Esophagus squamous epithelium (tissue), 4 donors: Measurements from ENCODE around the gene CHCHD3.

Experiments
- POLR2A ChIP-seq, 4 donors: fragments of 450-650 bp; IDR thresholded peaks; one replicate each; pipeline ENCODE4 v1.6.1; 2017; ENCODE audit warnings: antibody characterized with exemption in 4 of 4, mild to moderate bottlenecking in 4 of 4, moderate library complexity in 3 of 4
- TF ChIP-seq, protein P1 (sequence below), 6 experiments: fragments of 450-650 bp in 4 of 6; fragments of 200-600 bp in 2 of 6; sonication (generic) in 2 of 6; IDR thresholded peaks; one replicate each; pipeline ENCODE4 v1.5.1; 2016 to 2019; ENCODE audit warnings: antibody characterized with exemption in 6 of 6, mild to moderate bottlenecking in 4 of 6, moderate library complexity in 4 of 6

- TF ChIP-seq, protein P1, sequence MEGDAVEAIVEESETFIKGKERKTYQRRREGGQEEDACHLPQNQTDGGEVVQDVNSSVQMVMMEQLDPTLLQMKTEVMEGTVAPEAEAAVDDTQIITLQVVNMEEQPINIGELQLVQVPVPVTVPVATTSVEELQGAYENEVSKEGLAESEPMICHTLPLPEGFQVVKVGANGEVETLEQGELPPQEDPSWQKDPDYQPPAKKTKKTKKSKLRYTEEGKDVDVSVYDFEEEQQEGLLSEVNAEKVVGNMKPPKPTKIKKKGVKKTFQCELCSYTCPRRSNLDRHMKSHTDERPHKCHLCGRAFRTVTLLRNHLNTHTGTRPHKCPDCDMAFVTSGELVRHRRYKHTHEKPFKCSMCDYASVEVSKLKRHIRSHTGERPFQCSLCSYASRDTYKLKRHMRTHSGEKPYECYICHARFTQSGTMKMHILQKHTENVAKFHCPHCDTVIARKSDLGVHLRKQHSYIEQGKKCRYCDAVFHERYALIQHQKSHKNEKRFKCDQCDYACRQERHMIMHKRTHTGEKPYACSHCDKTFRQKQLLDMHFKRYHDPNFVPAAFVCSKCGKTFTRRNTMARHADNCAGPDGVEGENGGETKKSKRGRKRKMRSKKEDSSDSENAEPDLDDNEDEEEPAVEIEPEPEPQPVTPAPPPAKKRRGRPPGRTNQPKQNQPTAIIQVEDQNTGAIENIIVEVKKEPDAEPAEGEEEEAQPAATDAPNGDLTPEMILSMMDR (IDR thresholded peaks at IDR 0.05): no peak
- TF ChIP-seq POLR2A (IDR thresholded peaks at IDR 0.05): no peak
Observed at GRCh38 chr7:132915647-132916046, 166.2 kb downstream of the CHCHD3 start.
